PC-3 (cell line): ENCODE data around the gene EXOC6B. TPM values are rescaled to one million over a fixed set of nuclear protein-coding genes. Genes with fewer than 3 reads are reported as not detected.

Experiments used
- ATAC-seq: fragments of 200-7000 bp; cut with Tn5 transposase; 2 replicates; pipeline ENCODE4 v1.9.1; 2020; ENCODE audit warnings: mild to moderate bottlenecking, moderate library complexity
- BruUV-seq: library from RNA; stranded (reverse); fragments of 400-500 nt; replicated peaks from 2 replicates; lab custom pipeline; 2021; lab: Mats Ljungman, UMichigan
- CTCF ChIA-PET: fragments of 300-600 bp; sonication (Branson Sonifier 250); formaldehyde crosslinking; loops from one replicate; lab custom pipeline; 2022; ENCODE audit warnings: antibody characterized with exemption; lab: Charles Lee
- POLR2A ChIA-PET: fragments of 300-600 bp; sonication (Branson Sonifier 250); formaldehyde crosslinking; loops from one replicate; lab custom pipeline; 2022; ENCODE audit warnings: antibody characterized with exemption; ENCODE audit not compliant: unreplicated experiment; lab: Charles Lee
- DNase-seq: peaks from one replicate; pipeline ENCODE4 v3.0.0-alpha.2; 2015
- H2AFZ ChIP-seq: fragments of 300-600 bp; sonication (generic); 2 replicates; pipeline ENCODE4 v1.6.0; 2016; ENCODE audit warnings: antibody characterized with exemption, low read length
- H3F3A ChIP-seq: fragments of 300-600 bp; sonication (generic); one replicate; pipeline ENCODE4 v1.6.0; 2017; ENCODE audit warnings: antibody characterized with exemption, low read length, control low read depth, mild to moderate bottlenecking; ENCODE audit not compliant: unreplicated experiment
- H3K27ac ChIP-seq: fragments of 300-600 bp; sonication (generic); 2 replicates; pipeline ENCODE4 v1.5.1; 2016; ENCODE audit warnings: mild to moderate bottlenecking, low read length
- H3K27me3 ChIP-seq: fragments of 300-600 bp; sonication (generic); 2 replicates; pipeline ENCODE4 v1.6.1; 2016; ENCODE audit warnings: low read length, mixed read lengths
- H3K36me3 ChIP-seq: fragments of 300-600 bp; sonication (generic); 2 replicates; pipeline ENCODE4 v1.6.1; 2016; ENCODE audit warnings: low read depth, mixed run types, low read length, mixed read lengths
- H3K4me1 ChIP-seq: fragments of 300-600 bp; sonication (generic); 2 replicates; pipeline ENCODE4 v1.5.1; 2016; ENCODE audit warnings: low read length; ENCODE audit not compliant: insufficient read depth
- H3K4me2 ChIP-seq: fragments of 300-600 bp; sonication (generic); 2 replicates; pipeline ENCODE4 v1.6.0; 2016; ENCODE audit warnings: low read length
- H3K4me3 ChIP-seq: fragments of 300-600 bp; sonication (generic); 2 replicates; pipeline ENCODE4 v1.5.1; 2016; ENCODE audit warnings: mild to moderate bottlenecking, low read length, mixed read lengths
- H3K79me2 ChIP-seq: fragments of 300-600 bp; sonication (generic); 2 replicates; pipeline ENCODE4 v1.6.1; 2017; ENCODE audit warnings: low read length, mixed read lengths
- H3K9ac ChIP-seq: fragments of 300-600 bp; sonication (generic); 2 replicates; pipeline ENCODE4 v1.6.0; 2016; ENCODE audit warnings: mild to moderate bottlenecking, low read length
- H3K9me2 ChIP-seq: fragments of 300-600 bp; sonication (generic); replicated peaks from 2 replicates; pipeline ENCODE4 v1.6.1; 2016; ENCODE audit warnings: mixed run types, low read length, mixed read lengths
- H3K9me3 ChIP-seq: fragments of 300-600 bp; sonication (generic); 2 replicates; pipeline ENCODE4 v1.6.1; 2016; ENCODE audit warnings: low read length, mixed read lengths
- H4K20me1 ChIP-seq: fragments of 300-600 bp; sonication (generic); 2 replicates; pipeline ENCODE4 v1.6.1; 2016; ENCODE audit warnings: low read length, mixed read lengths
- CTCF ChIP-seq: fragments of 300-600 bp; sonication (generic); conservative IDR thresholded peaks from 2 replicates; pipeline ENCODE4 v1.5.1; 2017; ENCODE audit warnings: antibody characterized with exemption, low read depth, mild to moderate bottlenecking, low read length
- EZH2 ChIP-seq: fragments of 300-600 bp; sonication (generic); IDR thresholded peaks from one replicate; pipeline ENCODE4 v1.6.1; 2017; ENCODE audit warnings: antibody characterized with exemption, mild to moderate bottlenecking, low read length; ENCODE audit not compliant: unreplicated experiment
- EZH2phosphoT487 ChIP-seq: fragments of 300-600 bp; sonication (generic); IDR thresholded peaks from 2 replicates; pipeline ENCODE4 v1.6.1; 2018; ENCODE audit warnings: mild to moderate bottlenecking, antibody characterized with exemption, low read length, borderline replicate concordance
- intact Hi-C: fragments of 100-400 bp; cut with micrococcal nuclease; formaldehyde crosslinking; loops from 2 replicates; pipeline ENCODE4 v1.9.0; 2023
- total RNA-seq: library from RNA; depleted of rRNA; stranded (reverse); fragments of >200 nt; gene quantifications from 2 replicates; pipeline ENCODE4 v1.2.3, GENCODE V29; 2014

The EXOC6B gene
- total RNA-seq, 1 experiment from 2014 or later: 13.9 TPM

- TF ChIP-seq EZH2 (no peak), CTCF (no peak), EZH2phosphoT487 (no peak)
- intact Hi-C loops: no loop called here
These were observed 98.5 kb downstream of the EXOC6B start for GRCh38 chr2:72727356-72727755.

GRCh38 chr2:72723769-72724370, 102.0 kb downstream of the EXOC6B start:
- peaks cover 24% of the 10 kb centered on the region for H3K4me1 ChIP-seq
- H3K79me2 ChIP-seq: no peaks in the 10 kb centered on the region
- H3K9me3 ChIP-seq: no peaks in the 10 kb centered on the region
- no peaks in the 10 kb centered on the region for H3K27me3 ChIP-seq
- no peaks in the 10 kb centered on the region for H4K20me1 ChIP-seq
- TF ChIP-seq EZH2phosphoT487: no peak
- no peak for TF ChIP-seq EZH2
- DNase-seq (no peak), ATAC-seq (no peak)
- intact Hi-C loops: no loop called here
- no TSS peak for BruUV-seq
- H3K36me3 ChIP-seq: no peaks in the 10 kb centered on the region
- no peak overlapping the region for H3K27ac ChIP-seq
- H3K9ac ChIP-seq: no peak overlapping the region
- ChIA-PET POLR2A (interaction anchor here (0.6 kb wide), 1 partner anchor 273 kb away, joined by 3 read pairs; no protein-coding TSS in a partner anchor), CTCF (no interaction called here)
- no peaks in the 10 kb centered on the region for H3K9me2 ChIP-seq
- H2AFZ ChIP-seq: no peak overlapping the region
- no peaks in the 10 kb centered on the region for H3F3A ChIP-seq
- H3K4me2 ChIP-seq: no peak overlapping the region
- no peak overlapping the region for H3K4me3 ChIP-seq

More at GRCh38 chr2:72727356-72727755, 98.5 kb downstream of the EXOC6B start:
- no peaks in the 10 kb centered on the region for H3K9me2 ChIP-seq
- no peak overlapping the region for H2AFZ ChIP-seq
- no peak overlapping the region for H3K27ac ChIP-seq
- DNase-seq (no peak), ATAC-seq (no peak)
- H3K4me3 ChIP-seq: no peak overlapping the region
- no TSS peak for BruUV-seq
- no peaks in the 10 kb centered on the region for H3K27me3 ChIP-seq
- no peaks in the 10 kb centered on the region for H3K79me2 ChIP-seq
- H3F3A ChIP-seq: no peaks in the 10 kb centered on the region
- POLR2A ChIA-PET: no interaction called here
- peaks cover 8% of the 10 kb centered on the region for H3K4me1 ChIP-seq
- H3K4me2 ChIP-seq: no peak overlapping the region
- no peaks in the 10 kb centered on the region for H3K9me3 ChIP-seq
- CTCF ChIA-PET: no interaction called here
- no peaks in the 10 kb centered on the region for H4K20me1 ChIP-seq
- H3K9ac ChIP-seq: no peak overlapping the region
- no peaks in the 10 kb centered on the region for H3K36me3 ChIP-seq

- H2AFZ ChIP-seq: no peak overlapping the region
- no peaks in the 10 kb centered on the region for H3F3A ChIP-seq
- no peak overlapping the region for H3K4me2 ChIP-seq
- H3K79me2 ChIP-seq: no peaks in the 10 kb centered on the region
- no peaks in the 10 kb centered on the region for H3K27me3 ChIP-seq
- no peak for ATAC-seq
- no peaks in the 10 kb centered on the region for H3K9me2 ChIP-seq
- no TSS peak for BruUV-seq
- POLR2A ChIA-PET: interaction anchor here (0.6 kb wide), 1 partner anchor 1090 kb away, joined by 4 read pairs; no protein-coding TSS in a partner anchor
- intact Hi-C loops: no loop called here
- no peak overlapping the region for H3K27ac ChIP-seq
- H3K36me3 ChIP-seq: no peaks in the 10 kb centered on the region
- no peak for DNase-seq
- no peak overlapping the region for H3K4me3 ChIP-seq
- CTCF ChIA-PET: no interaction called here
- H4K20me1 ChIP-seq: no peaks in the 10 kb centered on the region
- H3K9ac ChIP-seq: no peak overlapping the region
- H3K4me1 ChIP-seq: peaks cover 29% of the 10 kb centered on the region
- TF ChIP-seq EZH2: no peak
- no peaks in the 10 kb centered on the region for H3K9me3 ChIP-seq
These were observed 103.3 kb downstream of the EXOC6B start for GRCh38 chr2:72722492-72723070.
